ENCODE data around the gene ELFN1. TPM values are rescaled to one million over a fixed set of nuclear protein-coding genes. Genes with fewer than 3 reads are reported as not detected.

ELFN1 gene
- total RNA-seq, 1 donor: 12.7 TPM

GRCh38 chr7:1663857-1664651 lies 6.0 kb upstream of the ELFN1 start:
- peaks cover 18% of the 10 kb centered on the region for H3K27me3 ChIP-seq (ENCODE audit: insufficient read depth, low read length)
- H3K4me3 ChIP-seq (ENCODE audit: insufficient read depth, low read length): peak overlapping the region; percentile 72
- no peaks in the 10 kb centered on the region for H3K36me3 ChIP-seq (ENCODE audit: insufficient read depth, low read length)
- TF ChIP-seq, protein P1, sequence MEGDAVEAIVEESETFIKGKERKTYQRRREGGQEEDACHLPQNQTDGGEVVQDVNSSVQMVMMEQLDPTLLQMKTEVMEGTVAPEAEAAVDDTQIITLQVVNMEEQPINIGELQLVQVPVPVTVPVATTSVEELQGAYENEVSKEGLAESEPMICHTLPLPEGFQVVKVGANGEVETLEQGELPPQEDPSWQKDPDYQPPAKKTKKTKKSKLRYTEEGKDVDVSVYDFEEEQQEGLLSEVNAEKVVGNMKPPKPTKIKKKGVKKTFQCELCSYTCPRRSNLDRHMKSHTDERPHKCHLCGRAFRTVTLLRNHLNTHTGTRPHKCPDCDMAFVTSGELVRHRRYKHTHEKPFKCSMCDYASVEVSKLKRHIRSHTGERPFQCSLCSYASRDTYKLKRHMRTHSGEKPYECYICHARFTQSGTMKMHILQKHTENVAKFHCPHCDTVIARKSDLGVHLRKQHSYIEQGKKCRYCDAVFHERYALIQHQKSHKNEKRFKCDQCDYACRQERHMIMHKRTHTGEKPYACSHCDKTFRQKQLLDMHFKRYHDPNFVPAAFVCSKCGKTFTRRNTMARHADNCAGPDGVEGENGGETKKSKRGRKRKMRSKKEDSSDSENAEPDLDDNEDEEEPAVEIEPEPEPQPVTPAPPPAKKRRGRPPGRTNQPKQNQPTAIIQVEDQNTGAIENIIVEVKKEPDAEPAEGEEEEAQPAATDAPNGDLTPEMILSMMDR (IDR thresholded peaks at IDR 0.05; ENCODE audit: extremely low read depth, low read depth, low read length): no peak
- no peaks in the 10 kb centered on the region for H3K9me3 ChIP-seq (ENCODE audit: low read depth, low read length)
- no peaks in the 10 kb centered on the region for H3K4me1 ChIP-seq (ENCODE audit: insufficient read depth, low read length)
- no peaks in the 10 kb centered on the region for H3K79me2 ChIP-seq (ENCODE audit: insufficient read depth, low read length)
- no peak overlapping the region for H2AFZ ChIP-seq (ENCODE audit: low read length)
- peak; percentile 85 for DNase-seq (ENCODE audit: insufficient read length, low spot score, missing footprints)
- H4K20me1 ChIP-seq (ENCODE audit: insufficient read depth, low read length): no peaks in the 10 kb centered on the region
- peak overlapping the region; percentile 82 for H3K4me2 ChIP-seq (ENCODE audit: insufficient read depth, low read length)
- no peak overlapping the region for H3K27ac ChIP-seq (ENCODE audit: low read depth, low read length)

- Histone ChIP-seq H3K4me2 (ENCODE audit: insufficient read depth, low read length) (peak overlapping the region; percentile 82), H3K79me2 (ENCODE audit: insufficient read depth, low read length) (no peaks in the 10 kb centered on the region), H4K20me1 (ENCODE audit: insufficient read depth, low read length) (no peaks in the 10 kb centered on the region), H3K27me3 (ENCODE audit: insufficient read depth, low read length) (peaks cover 18% of the 10 kb centered on the region), H3K27ac (ENCODE audit: low read depth, low read length) (no peak overlapping the region), H3K4me1 (ENCODE audit: insufficient read depth, low read length) (no peaks in the 10 kb centered on the region), H3K9me3 (ENCODE audit: low read depth, low read length) (no peaks in the 10 kb centered on the region), H3K36me3 (ENCODE audit: insufficient read depth, low read length) (no peaks in the 10 kb centered on the region), H3K4me3 (ENCODE audit: insufficient read depth, low read length) (peak overlapping the region; percentile 72), H2AFZ (ENCODE audit: low read length) (peak overlapping the region; percentile 56)
- peak; percentile 99 for DNase-seq (ENCODE audit: insufficient read length, low spot score, missing footprints)
- TF ChIP-seq, protein P1 (IDR thresholded peaks at IDR 0.05; ENCODE audit: extremely low read depth, low read depth, low read length): peak; percentile 54
These were observed 5.1 kb upstream of the ELFN1 start for GRCh38 chr7:1664711-1665548.

DNA sequence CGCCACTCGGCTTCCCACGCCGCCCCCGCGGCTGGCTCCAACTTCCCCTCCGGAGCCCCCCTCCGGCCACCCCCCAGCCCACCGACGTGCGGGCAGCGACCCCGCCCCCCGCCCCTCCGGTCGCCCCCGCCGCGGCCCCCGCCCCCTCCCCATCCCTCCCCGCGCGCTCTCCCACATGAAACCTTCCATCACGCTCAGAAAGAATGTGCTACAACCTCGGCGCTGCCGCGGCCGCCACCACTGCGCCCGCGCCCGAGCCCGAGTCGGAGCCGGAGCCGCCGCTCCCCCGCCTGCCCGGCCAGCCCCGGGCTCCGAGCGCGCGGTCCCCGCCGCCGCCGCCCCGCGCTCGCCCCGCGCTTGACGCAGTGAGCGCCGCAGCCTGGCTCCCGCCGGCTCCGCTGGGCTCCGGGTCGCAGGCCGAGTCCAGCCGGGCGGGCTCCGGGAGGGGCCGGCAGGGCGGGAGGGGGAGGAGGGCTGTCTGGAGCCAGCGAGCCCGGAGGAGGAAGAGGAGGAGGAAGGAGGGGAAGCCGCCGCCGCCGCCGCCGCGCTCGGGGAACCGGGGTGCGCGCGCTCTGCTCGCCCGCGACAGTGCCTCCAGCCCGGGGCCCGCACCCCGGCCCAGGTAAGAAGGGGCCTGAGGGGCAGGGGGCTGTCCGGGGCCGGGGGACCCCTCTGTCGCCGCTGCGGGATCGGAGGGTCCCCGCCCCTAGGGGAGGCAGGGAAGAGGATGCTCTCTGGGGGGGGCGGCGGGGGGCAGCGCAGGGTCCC lies 4.3 kb upstream of the ELFN1 start:
- Histone ChIP-seq H3K27me3 (ENCODE audit: insufficient read depth, low read length) (peaks cover 20% of the 10 kb centered on the region), H2AFZ (ENCODE audit: low read length) (no peak overlapping the region), H3K27ac (ENCODE audit: low read depth, low read length) (no peak overlapping the region), H3K4me1 (ENCODE audit: insufficient read depth, low read length) (no peaks in the 10 kb centered on the region), H3K4me3 (ENCODE audit: insufficient read depth, low read length) (peak overlapping the region; percentile 72), H3K4me2 (ENCODE audit: insufficient read depth, low read length) (peak overlapping the region; percentile 64), H3K79me2 (ENCODE audit: insufficient read depth, low read length) (no peaks in the 10 kb centered on the region), H3K9me3 (ENCODE audit: low read depth, low read length) (no peaks in the 10 kb centered on the region), H3K36me3 (ENCODE audit: insufficient read depth, low read length) (no peaks in the 10 kb centered on the region), H4K20me1 (ENCODE audit: insufficient read depth, low read length) (no peaks in the 10 kb centered on the region)
- TF ChIP-seq, protein P1 (IDR thresholded peaks at IDR 0.05; ENCODE audit: extremely low read depth, low read depth, low read length): no peak
- peak; percentile 97 for DNase-seq (ENCODE audit: insufficient read length, low spot score, missing footprints)

Measured in osteoblast (primary cell).